Endothelial cell of umbilical vein (primary cell): ENCODE results near the gene OLFM2. TPM values are rescaled to one million over a fixed set of nuclear protein-coding genes. Genes with fewer than 3 reads are reported as not detected.

Experiments used
- BruUV-seq: library from RNA; stranded (reverse); fragments of 400-500 nt; replicated peaks from 2 replicates; lab custom pipeline; 2021; lab: Mats Ljungman, UMichigan
- CTCF ChIA-PET: fragments of 300-600, 350-600 bp; sonication (Branson Sonifier 250); formaldehyde crosslinking; loops from one replicate; lab custom pipeline; 2021; ENCODE audit warnings: antibody characterized with exemption, inconsistent platforms; lab: Charles Lee
- POLR2A ChIA-PET: fragments of 300-600, 350-600 bp; sonication (Branson Sonifier 250); formaldehyde crosslinking; loops from one replicate; lab custom pipeline; 2021; ENCODE audit warnings: antibody characterized with exemption, inconsistent platforms; lab: Charles Lee
- DNase-seq: peaks from one replicate; pipeline ENCODE4 v3.0.0-alpha.2; 2011; ENCODE audit warnings: low read depth, low spot score
- FAIRE-seq: peaks from 2 replicates; lab custom pipeline; 2011; peaks lifted over from hg19 to GRCh38; lab: Jason Lieb, UNC
- H2AFZ ChIP-seq: 2 replicates; pipeline ENCODE4 v1.6.0; 2012; ENCODE audit warnings: low read depth, low read length, control low read depth, inconsistent platforms
- H3K27ac ChIP-seq: 2 replicates; pipeline ENCODE4 v1.5.1; 2011; ENCODE audit warnings: low read depth, mild to moderate bottlenecking, control low read depth, low read length, moderate library complexity; ENCODE audit not compliant: insufficient read depth
- H3K27me3 ChIP-seq, 2 experiments: 2 replicates each; pipeline versions ENCODE4 v1.6.0 to v1.6.1; 2011; ENCODE audit warnings: low read length in 2 of 2, mixed read lengths in 1 of 2; ENCODE audit not compliant: control insufficient read depth in 2 of 2, insufficient read depth in 2 of 2
- H3K36me3 ChIP-seq, 2 experiments: 2 replicates in 1 of 2; 3 replicates in 1 of 2; pipeline ENCODE4 v1.5.1; 2011; ENCODE audit warnings: low read length in 2 of 2, mild to moderate bottlenecking in 1 of 2, moderate library complexity in 1 of 2; ENCODE audit not compliant: control insufficient read depth in 2 of 2, insufficient read depth in 2 of 2; ENCODE audit errors: extremely low read depth in 1 of 2
- H3K4me1 ChIP-seq: 3 replicates; pipeline ENCODE4 v1.5.1; 2011; ENCODE audit warnings: mild to moderate bottlenecking, low read length; ENCODE audit not compliant: control insufficient read depth, insufficient read depth; ENCODE audit errors: extremely low read depth
- H3K4me2 ChIP-seq: 2 replicates; pipeline ENCODE4 v1.6.1; 2011; ENCODE audit warnings: low read length, control low read depth, mixed read lengths; ENCODE audit not compliant: insufficient read depth
- H3K4me3 ChIP-seq, 3 experiments: fragments of 200-600 bp in 1 of 3; sonication (generic), shearing (Covaris generic) in 1 of 3; replicated peaks in 1 of 3; 2 replicates each; pipeline ENCODE4 v1.5.1; 2011 to 2016; ENCODE audit warnings: control low read depth in 3 of 3, low read length in 3 of 3, mild to moderate bottlenecking in 2 of 3, inconsistent platforms in 1 of 3, low read depth in 1 of 3, moderate library complexity in 1 of 3; ENCODE audit not compliant: insufficient read depth in 1 of 3
- H3K79me2 ChIP-seq: 2 replicates; pipeline ENCODE4 v1.6.0; 2012; ENCODE audit warnings: low read length, inconsistent platforms; ENCODE audit not compliant: control insufficient read depth, insufficient read depth
- H3K9ac ChIP-seq: replicated peaks from 2 replicates; pipeline ENCODE3; 2011; ENCODE audit warnings: low read length, control low read depth; ENCODE audit not compliant: insufficient read depth; ENCODE audit errors: extremely low read depth
- H3K9me1 ChIP-seq: replicated peaks from 3 replicates; pipeline ENCODE4 v1.6.0; 2011; ENCODE audit warnings: mild to moderate bottlenecking, low read length; ENCODE audit not compliant: control insufficient read depth, insufficient read depth; ENCODE audit errors: extremely low read depth
- H3K9me3 ChIP-seq: replicated peaks from 2 replicates; pipeline ENCODE4 v1.5.1; 2012; ENCODE audit warnings: low read length, inconsistent platforms; ENCODE audit not compliant: control insufficient read depth, insufficient read depth
- H4K20me1 ChIP-seq: replicated peaks from 2 replicates; pipeline ENCODE3; 2011; ENCODE audit warnings: mild to moderate bottlenecking, low read length; ENCODE audit not compliant: control insufficient read depth, insufficient read depth; ENCODE audit errors: extremely low read depth
- EZH2 ChIP-seq: IDR thresholded peaks from 2 replicates; pipeline ENCODE4 v1.6.1; 2012; ENCODE audit warnings: borderline replicate concordance, low read depth, mild to moderate bottlenecking, moderate library complexity, low read length, inconsistent platforms; ENCODE audit not compliant: severe bottlenecking
- FOS ChIP-seq: IDR thresholded peaks from 2 replicates; pipeline ENCODE4 v1.6.1; 2011; ENCODE audit warnings: mild to moderate bottlenecking, low read length, moderate library complexity, borderline replicate concordance; ENCODE audit not compliant: insufficient read depth
- GATA2 ChIP-seq: IDR thresholded peaks from 2 replicates; pipeline ENCODE4 v1.7.0; 2011; ENCODE audit warnings: low read depth, mild to moderate bottlenecking, moderate library complexity, mixed read lengths, low read length; ENCODE audit not compliant: insufficient read length, insufficient read depth
- MAX ChIP-seq: IDR thresholded peaks from 2 replicates; pipeline ENCODE4 v1.6.1; 2011; ENCODE audit not compliant: insufficient read depth, insufficient read length
- POLR2AphosphoS5 ChIP-seq: IDR thresholded peaks from 2 replicates; pipeline ENCODE4 v1.6.1; 2012; ENCODE audit warnings: low read depth, mild to moderate bottlenecking, control low read depth, low read length, moderate library complexity; ENCODE audit not compliant: insufficient read depth
- dilution Hi-C: fragments of 300-500 bp; cut with MboI; formaldehyde crosslinking; loops from one replicate; pipeline ENCODE4 v1.15.0; 2019; ENCODE audit warnings: low sequenced_read_pairs; ENCODE audit not compliant: extremely low pct_ligation_motif_present
- intact Hi-C: fragments of 100-400 bp; cut with micrococcal nuclease; formaldehyde crosslinking; loops from one replicate; pipeline ENCODE4 v1.10.0; 2022
- polyA plus RNA-seq, 4 experiments: library from polyadenylated mRNA; depleted of rRNA in 3 of 4; stranded (reverse) in 3 of 4; unstranded in 1 of 4; fragments of >200 nt; gene quantifications; 2 replicates each; pipeline versions ENCODE4 v1.2.1 to v1.2.3, GENCODE V29; 2011 to 2012; ENCODE audit warnings: missing spikeins in 1 of 4
- total RNA-seq: library from RNA; stranded (reverse); gene quantifications from 2 replicates; pipeline ENCODE4 v1.2.3, GENCODE V29; 2021
- TF ChIP-seq, protein P1 (sequence below), 2 donors: IDR thresholded peaks; 1 replicate in 1 of 2; 2 replicates in 1 of 2; pipeline ENCODE4 v1.5.1; 2011; ENCODE audit warnings: low read length in 2 of 2, mild to moderate bottlenecking in 2 of 2, moderate library complexity in 2 of 2, control low read depth in 1 of 2, inconsistent platforms in 1 of 2, low read depth in 1 of 2; ENCODE audit not compliant: insufficient read depth in 1 of 2; ENCODE audit errors: extremely low read depth in 1 of 2

Gene OLFM2
- total and polyA plus RNA-seq, 2 donors (not counting 3 experiments of a cell fraction or from before 2014, with no cell fraction given), result 0.91 to 1.9 TPM

GRCh38 chr19:9917321-9917720 is 19.0 kb downstream of the OLFM2 start:
- Histone ChIP-seq H3K4me1 (peaks cover 7% of the 10 kb centered on the region), H3K4me2 (no peak overlapping the region), H3K27ac (no peak overlapping the region), H3K27me3 (peaks cover 8 to 11% of the 10 kb centered on the region in 2 experiments), H2AFZ (peak overlapping the region; percentile 81), H3K9ac (no peak overlapping the region), H3K9me3 (no peaks in the 10 kb centered on the region), H3K4me3 (no peak overlapping the region), H3K36me3 (no peaks in the 10 kb centered on the region), H4K20me1 (no peaks in the 10 kb centered on the region), H3K9me1 (no peaks in the 10 kb centered on the region), H3K79me2 (no peaks in the 10 kb centered on the region)
- DNase-seq (peak; percentile 52), FAIRE-seq (peak; percentile 85)
- ChIA-PET CTCF (no interaction called here), POLR2A (no interaction called here)
- TF ChIP-seq FOS (no peak), GATA2 (peak; percentile 27), MAX (no peak)
- TF ChIP-seq, protein P1, sequence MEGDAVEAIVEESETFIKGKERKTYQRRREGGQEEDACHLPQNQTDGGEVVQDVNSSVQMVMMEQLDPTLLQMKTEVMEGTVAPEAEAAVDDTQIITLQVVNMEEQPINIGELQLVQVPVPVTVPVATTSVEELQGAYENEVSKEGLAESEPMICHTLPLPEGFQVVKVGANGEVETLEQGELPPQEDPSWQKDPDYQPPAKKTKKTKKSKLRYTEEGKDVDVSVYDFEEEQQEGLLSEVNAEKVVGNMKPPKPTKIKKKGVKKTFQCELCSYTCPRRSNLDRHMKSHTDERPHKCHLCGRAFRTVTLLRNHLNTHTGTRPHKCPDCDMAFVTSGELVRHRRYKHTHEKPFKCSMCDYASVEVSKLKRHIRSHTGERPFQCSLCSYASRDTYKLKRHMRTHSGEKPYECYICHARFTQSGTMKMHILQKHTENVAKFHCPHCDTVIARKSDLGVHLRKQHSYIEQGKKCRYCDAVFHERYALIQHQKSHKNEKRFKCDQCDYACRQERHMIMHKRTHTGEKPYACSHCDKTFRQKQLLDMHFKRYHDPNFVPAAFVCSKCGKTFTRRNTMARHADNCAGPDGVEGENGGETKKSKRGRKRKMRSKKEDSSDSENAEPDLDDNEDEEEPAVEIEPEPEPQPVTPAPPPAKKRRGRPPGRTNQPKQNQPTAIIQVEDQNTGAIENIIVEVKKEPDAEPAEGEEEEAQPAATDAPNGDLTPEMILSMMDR (IDR thresholded peaks at IDR 0.05; ENCODE audit: extremely low read depth in 1 of 2, insufficient read depth in 1 of 2, low read depth in 1 of 2, low read length in 2 of 2), result no peak
- dilution Hi-C loops (no loop called here), intact Hi-C loops (no loop called here)
- no TSS peak for BruUV-seq

DNA sequence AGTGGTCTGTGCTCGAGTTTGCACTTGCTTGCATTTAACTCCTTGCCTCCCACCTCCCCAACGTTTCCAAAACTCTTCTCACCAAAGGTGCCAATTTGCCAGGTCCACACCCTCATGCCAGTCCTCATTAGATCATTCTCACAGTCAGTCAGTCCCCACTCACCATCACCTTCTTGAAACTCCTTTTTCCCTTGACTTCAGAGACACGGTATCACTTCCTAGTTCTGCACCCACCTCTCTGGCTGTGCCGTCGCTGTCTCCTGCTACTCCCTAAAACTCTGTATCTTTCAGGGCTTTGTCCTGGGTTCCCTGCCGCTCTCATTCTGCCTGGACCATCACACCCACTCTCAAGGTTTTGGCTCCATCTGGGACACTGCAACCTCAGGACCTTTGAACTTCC is 19.6 kb downstream of the OLFM2 start:
- H4K20me1 ChIP-seq, result no peaks in the 10 kb centered on the region
- no peaks in the 10 kb centered on the region for H3K36me3 ChIP-seq
- no peak overlapping the region for H3K4me3 ChIP-seq
- TF ChIP-seq FOS, result no peak
- no peak for TF ChIP-seq POLR2AphosphoS5
- TF ChIP-seq MAX, result no peak
- no peak for TF ChIP-seq EZH2
- no peaks in the 10 kb centered on the region for H3K9me3 ChIP-seq
- ChIA-PET POLR2A (no interaction called here), CTCF (interaction anchor here (1.5 kb wide), 1 partner anchor 11 kb away, joined by 3 read pairs; no protein-coding TSS in a partner anchor)
- peaks cover 14 to 17% of the 10 kb centered on the region in 2 experiments for H3K27me3 ChIP-seq
- H2AFZ ChIP-seq, result no peak overlapping the region
- DNase-seq (no peak), FAIRE-seq (no peak)
- no peaks in the 10 kb centered on the region for H3K79me2 ChIP-seq
- H3K4me2 ChIP-seq, result no peak overlapping the region
- BruUV-seq, result no TSS peak
- intact Hi-C loops (no loop called here), dilution Hi-C loops (no loop called here)
- no peaks in the 10 kb centered on the region for H3K9me1 ChIP-seq
- H3K9ac ChIP-seq, result no peak overlapping the region
- H3K27ac ChIP-seq, result no peak overlapping the region
- H3K4me1 ChIP-seq, result peaks cover 7% of the 10 kb centered on the region
